Adrenal gland (tissue), 12 donors: ENCODE measurements around the gene ATG12. TPM values are rescaled to one million over a fixed set of nuclear protein-coding genes. Genes with fewer than 3 reads are reported as not detected.

Experiments used
- DNase-seq, 7 donors: peaks; one replicate each; pipeline ENCODE4 v3.0.0-alpha.2; 2019 to 2020
- H3K27ac ChIP-seq, 5 donors: fragments of 200-600 bp; sonication (generic) in 4 of 5; 1 replicate in 3 of 5; 2 replicates in 2 of 5; pipeline versions ENCODE4 v1.5.1 to v1.8.0; 2016 to 2020; ENCODE audit warnings: mild to moderate bottlenecking in 1 of 5
- H3K27me3 ChIP-seq: fragments of 200-600 bp; 2 replicates; pipeline ENCODE4 v1.8.0; 2021
- H3K36me3 ChIP-seq, 2 donors: fragments of 200-600 bp; replicated peaks in 1 of 2; 1 replicate in 1 of 2; 2 replicates in 1 of 2; pipeline versions ENCODE4 v1.5.1 to v1.8.0; 2018 to 2022
- H3K4me1 ChIP-seq, 2 donors: fragments of 200-600 bp; replicated peaks in 1 of 2; 1 replicate in 1 of 2; 2 replicates in 1 of 2; pipeline versions ENCODE4 v1.5.1 to v1.8.0; 2018 to 2021
- H3K4me3 ChIP-seq, 4 donors: fragments of 200-600 bp; sonication (generic) in 3 of 4; one replicate each; pipeline ENCODE4 v1.5.1; 2016 to 2018
- H3K9me3 ChIP-seq, 3 donors: fragments of 200-600 bp; sonication (generic) in 1 of 3; replicated peaks in 1 of 3; 1 replicate in 2 of 3; 2 replicates in 1 of 3; pipeline versions ENCODE4 v1.5.1 to v1.8.0; 2016 to 2021
- CTCF ChIP-seq, 6 experiments: fragments of 450-650 bp in 4 of 6; fragments of 200-600 bp in 2 of 6; sonication (generic) in 1 of 6; IDR thresholded peaks; 1 replicate in 5 of 6; 2 replicates in 1 of 6; pipeline versions ENCODE4 v1.5.1 to v1.8.0; 2016 to 2021; ENCODE audit warnings: antibody characterized with exemption in 6 of 6, mild to moderate bottlenecking in 2 of 6, moderate library complexity in 1 of 6
- POLR2A ChIP-seq, 2 donors: fragments of 450-650 bp; IDR thresholded peaks; one replicate each; pipeline ENCODE4 v1.6.1; 2017; ENCODE audit warnings: antibody characterized with exemption in 2 of 2, mild to moderate bottlenecking in 2 of 2, moderate library complexity in 1 of 2
- WGBS, 4 donors: extraction: QIAGEN DNeasy Blood & Tissue Kit in 2 of 4; methylation state at CpG; one replicate each; pipeline versions ENCODE4 v1.1.5 to v1.1.7; 2013 to 2017; 5-methylcytosine and 5-hydroxymethylcytosine counted together
- intact Hi-C, 2 donors: fragments of 100-400 bp; cut with DNase I; formaldehyde crosslinking; loops; one replicate each; pipeline versions ENCODE4 v1.14.1 to v1.15.0; 2022 to 2023
- polyA plus RNA-seq, 3 donors: library from polyadenylated mRNA; stranded (reverse); fragments of 200-250 nt in 2 of 3; fragments of 350-450 nt in 1 of 3; fragmentation: Illumina TruSeq in 1 of 3; extraction: RNeasy Lipid Tissue Mini Kit (QIAGEN cat#74804) in 1 of 3; gene quantifications; one replicate each; pipeline ENCODE4 v1.2.3, GENCODE V29; 2013 to 2014
- total RNA-seq, 9 donors: library from RNA; depleted of rRNA in 4 of 9; stranded (reverse); fragments of >200 nt in 4 of 9; fragments of 120-200 nt in 1 of 9; fragmentation: NEBNext Ultra II Directional in 1 of 9; extraction: Animal tissue kit (Norgen Biotek cat#: 25700) in 1 of 9; gene quantifications; one replicate each; pipeline versions ENCODE4 v1.1.0 to v1.2.4, GENCODE V29; 2013 to 2023
- donor health status: healthy with polysubstance abuse.
- donor health status: Bipolar disorder and iron deficiency.
- donor health status: DM: yes; HTN: yes; CAD: no.
- donor health status: DM: no; HTN: no; CAD: no.
- donor health status: DM: no; HTN: no; CAD: no.
- donor health status: DM: yes; HTN: yes; CAD: no.

Gene ATG12
- total and polyA plus RNA-seq, 12 donors: 23.7 to 68.0 (median 41.1) TPM

- H3K27ac ChIP-seq: peak overlapping the region in 1 of 5 donors; percentile 88
- no peak for DNase-seq
- peak overlapping the region in 2 of 4 donors; percentile 42 to 74 for H3K4me3 ChIP-seq
- H3K36me3 ChIP-seq: no peaks in the 10 kb centered on the region
- peaks cover 16% of the 10 kb centered on the region for H3K27me3 ChIP-seq
- no peak for TF ChIP-seq CTCF (IDR thresholded peaks at IDR 0.05)
- no peak for TF ChIP-seq POLR2A (IDR thresholded peaks at IDR 0.05)
- peaks cover 0 to 11% of the 10 kb centered on the region in 2 donors for H3K4me1 ChIP-seq
- intact Hi-C loops: no loop called here
- H3K9me3 ChIP-seq: no peaks in the 10 kb centered on the region
- WGBS, 4 donors: 39 to 44% (median 41%) methylated on average over 21 of the region's 21 CpGs
Measured at GRCh38 chr5:115815006-115815692, 26.2 kb downstream of the ATG12 start.

GRCh38 chr5:115813719-115814118, 27.6 kb downstream of the ATG12 start:
- peaks cover 16% of the 10 kb centered on the region for H3K27me3 ChIP-seq
- no peak overlapping the region for H3K4me3 ChIP-seq
- peaks cover 0 to 11% of the 10 kb centered on the region in 2 donors for H3K4me1 ChIP-seq
- WGBS, 4 donors: 80 to 91% (median 84%) methylated on average over 5 of the region's 5 CpGs
- intact Hi-C loops: no loop called here
- H3K9me3 ChIP-seq: no peaks in the 10 kb centered on the region
- H3K36me3 ChIP-seq: no peaks in the 10 kb centered on the region
- DNase-seq: no peak
- H3K27ac ChIP-seq: no peak overlapping the region
- no peak for TF ChIP-seq POLR2A (IDR thresholded peaks at IDR 0.05)
- no peak for TF ChIP-seq CTCF (IDR thresholded peaks at IDR 0.05)

DNA sequence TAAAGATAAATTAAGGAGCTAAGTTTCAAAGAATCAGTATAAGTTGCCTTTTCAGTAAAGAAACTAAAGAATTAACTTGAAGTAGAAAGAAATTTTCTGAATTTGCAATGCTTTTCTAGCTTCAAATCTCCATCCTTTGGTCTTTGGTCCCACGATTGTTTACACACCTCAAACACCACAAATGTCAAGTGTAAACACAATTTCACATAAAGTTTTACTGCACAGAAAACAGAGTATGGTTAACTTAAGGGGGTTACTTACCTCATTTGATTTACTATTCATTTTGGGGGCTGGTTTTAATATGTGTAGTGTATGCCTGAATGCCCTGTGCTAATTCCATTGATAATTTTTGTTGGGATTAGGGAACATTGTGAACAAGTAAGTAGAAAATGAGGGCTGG, 29.0 kb downstream of the ATG12 start:
- Histone ChIP-seq H3K4me1 (peaks cover 0 to 13% of the 10 kb centered on the region in 2 donors), H3K27ac (no peak overlapping the region), H3K9me3 (no peaks in the 10 kb centered on the region), H3K27me3 (peaks cover 16% of the 10 kb centered on the region), H3K4me3 (no peak overlapping the region), H3K36me3 (no peaks in the 10 kb centered on the region)
- TF ChIP-seq POLR2A (IDR thresholded peaks at IDR 0.05): no peak
- intact Hi-C loops: no loop called here
- DNase-seq: no peak
- 73 to 97% (median 85%) methylated on average over 1 of the region's 1 CpG for WGBS, 4 donors

DNA sequence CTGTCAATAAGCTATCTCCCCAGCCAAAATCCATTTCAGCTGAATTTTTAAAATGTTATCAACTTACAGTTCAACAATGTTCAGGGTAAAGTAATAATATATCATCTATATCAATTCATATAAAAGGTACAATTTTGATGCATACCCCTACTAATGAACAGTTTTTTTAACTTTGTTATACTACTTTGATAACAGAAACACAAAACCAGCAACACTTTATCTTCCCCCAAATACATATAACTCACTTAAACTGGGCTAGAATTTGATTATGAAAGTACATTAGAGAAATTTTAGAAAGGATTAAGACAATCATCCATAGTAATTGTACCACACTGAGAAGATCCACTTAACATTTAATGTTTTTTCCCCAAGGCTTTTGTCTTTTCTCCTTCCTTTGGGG, 30.0 kb downstream of the ATG12 start:
- Histone ChIP-seq H3K9me3 (no peaks in the 10 kb centered on the region), H3K36me3 (no peaks in the 10 kb centered on the region), H3K27ac (no peak overlapping the region), H3K27me3 (peaks cover 16% of the 10 kb centered on the region), H3K4me3 (no peak overlapping the region), H3K4me1 (peaks cover 0 to 17% of the 10 kb centered on the region in 2 donors)
- no peak for TF ChIP-seq POLR2A (IDR thresholded peaks at IDR 0.05)
- TF ChIP-seq CTCF (IDR thresholded peaks at IDR 0.05): no peak
- intact Hi-C loops: no loop called here
- no peak for DNase-seq

DNA sequence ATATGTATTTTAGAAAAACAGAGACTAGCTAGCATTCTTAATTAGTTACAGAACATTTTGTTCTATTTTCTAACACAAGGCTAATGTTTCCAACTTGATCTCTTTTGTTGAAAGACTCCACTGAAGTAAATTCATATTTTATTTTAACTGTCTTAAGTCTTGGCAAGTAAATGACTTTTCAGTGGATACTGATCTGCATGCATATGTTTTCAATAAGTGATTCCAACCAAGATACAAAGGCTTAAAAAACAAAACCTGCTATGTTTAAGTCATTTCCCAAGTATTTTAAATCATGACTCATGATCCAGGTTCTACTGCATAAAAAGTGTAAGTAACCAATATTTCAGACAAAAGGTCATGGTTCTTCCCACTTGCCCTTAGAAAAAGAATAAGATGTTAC, 30.6 kb downstream of the ATG12 start:
- Histone ChIP-seq H3K36me3 (no peaks in the 10 kb centered on the region), H3K27ac (no peak overlapping the region), H3K27me3 (peaks cover 9% of the 10 kb centered on the region), H3K9me3 (no peaks in the 10 kb centered on the region), H3K4me1 (peaks cover 0 to 11% of the 10 kb centered on the region in 2 donors), H3K4me3 (no peak overlapping the region)
- TF ChIP-seq CTCF (IDR thresholded peaks at IDR 0.05): no peak
- TF ChIP-seq POLR2A (IDR thresholded peaks at IDR 0.05): no peak
- no peak for DNase-seq
- intact Hi-C loops: no loop called here
